HG02798 (cell line): ENCODE data around the gene COL23A1.

ENCODE experiments used
- ATAC-seq: cut with Tn5 transposase; IDR thresholded peaks from one replicate; pipeline ENCODE4 v1.9.1; 2021; ENCODE audit warnings: mild to moderate bottlenecking; ENCODE audit not compliant: unreplicated experiment, poor library complexity

The COL23A1 gene

DNA sequence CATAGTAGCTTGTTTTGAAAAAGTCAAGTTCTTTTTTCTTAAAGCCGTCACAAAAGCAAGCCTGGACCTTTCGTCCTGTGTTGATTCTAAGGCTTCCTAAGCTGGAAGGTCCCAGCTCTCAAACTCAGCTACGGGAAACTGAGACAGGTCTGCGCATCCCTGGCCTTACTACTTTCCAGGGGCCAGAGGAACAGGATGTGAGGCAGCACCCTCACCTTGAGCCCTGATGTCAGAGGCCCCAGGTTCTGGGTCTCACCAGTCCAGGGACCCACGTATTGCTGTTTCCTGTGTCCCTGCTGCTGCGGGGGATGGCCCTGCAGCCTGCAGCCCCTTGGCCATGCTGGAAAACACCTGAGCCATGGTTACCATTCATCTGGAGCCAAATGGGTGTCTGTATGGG lies 123.9 kb downstream of the COL23A1 start:
- no peak for ATAC-seq

DNA sequence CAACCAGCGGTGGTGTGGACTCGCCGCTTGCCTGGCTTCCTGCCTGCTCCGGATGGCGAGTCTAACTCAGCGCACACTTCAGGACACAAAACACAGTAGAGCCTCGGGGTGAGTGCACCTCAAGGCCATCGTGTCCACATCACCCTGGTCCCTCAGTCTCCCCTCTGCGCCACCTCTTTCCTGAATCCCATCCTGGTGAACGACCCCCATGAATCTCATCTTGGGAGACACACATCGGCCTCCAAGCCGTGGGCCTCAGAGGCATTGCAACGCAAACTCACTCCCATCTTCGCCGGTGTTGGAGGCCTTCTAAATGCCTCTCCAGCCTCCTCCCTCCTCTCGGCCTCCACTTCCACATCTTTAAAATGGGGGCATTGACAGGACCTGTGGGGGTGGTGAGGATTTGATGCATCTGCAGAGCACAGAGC lies 124.3 kb downstream of the COL23A1 start:
- ATAC-seq = no peak

- no peak for ATAC-seq
Observed at GRCh38 chr5:178465228-178465860, 124.8 kb downstream of the COL23A1 start.

- no peak for ATAC-seq
Observed at GRCh38 chr5:178464431-178465048, 125.7 kb downstream of the COL23A1 start.

DNA sequence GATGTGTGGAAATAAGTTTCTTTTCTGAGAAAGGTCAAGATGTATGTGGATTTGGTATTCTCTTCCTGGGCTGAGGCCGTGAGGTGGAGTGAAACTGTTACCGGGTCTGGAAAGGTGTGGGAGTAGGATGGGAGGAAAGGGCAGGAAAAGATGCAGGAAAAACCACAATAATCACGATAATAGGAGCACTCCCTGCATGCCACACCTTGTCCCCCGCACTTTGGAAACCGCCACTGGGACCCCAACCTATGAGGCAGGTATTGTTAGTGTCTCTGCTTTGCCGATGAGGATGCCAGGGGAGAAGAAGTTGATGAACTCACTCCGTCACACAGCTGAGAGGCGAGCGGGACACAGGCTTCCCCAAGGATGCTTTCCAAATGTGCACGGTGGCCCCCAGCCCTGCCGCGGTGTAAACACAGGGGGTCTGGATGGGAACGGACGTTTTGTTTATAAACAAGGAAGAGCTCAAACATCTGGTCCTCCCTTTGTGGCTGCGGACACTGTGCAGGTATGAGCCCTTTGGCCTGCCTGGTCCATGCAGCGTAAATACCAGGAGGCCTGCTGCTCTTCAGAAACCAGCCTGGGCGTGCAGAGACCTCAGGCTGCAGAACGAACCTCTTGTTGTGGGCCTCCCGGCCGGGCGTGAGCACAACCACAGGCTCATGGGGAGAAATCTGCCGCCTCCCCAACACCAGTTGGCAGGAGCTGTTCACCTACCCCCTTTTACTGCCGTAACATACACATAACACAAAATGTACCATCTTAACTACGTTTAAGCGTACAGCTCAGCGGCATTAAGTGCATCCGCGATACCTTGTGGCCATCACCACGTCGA lies 126.7 kb downstream of the COL23A1 start:
- ATAC-seq = no peak

DNA sequence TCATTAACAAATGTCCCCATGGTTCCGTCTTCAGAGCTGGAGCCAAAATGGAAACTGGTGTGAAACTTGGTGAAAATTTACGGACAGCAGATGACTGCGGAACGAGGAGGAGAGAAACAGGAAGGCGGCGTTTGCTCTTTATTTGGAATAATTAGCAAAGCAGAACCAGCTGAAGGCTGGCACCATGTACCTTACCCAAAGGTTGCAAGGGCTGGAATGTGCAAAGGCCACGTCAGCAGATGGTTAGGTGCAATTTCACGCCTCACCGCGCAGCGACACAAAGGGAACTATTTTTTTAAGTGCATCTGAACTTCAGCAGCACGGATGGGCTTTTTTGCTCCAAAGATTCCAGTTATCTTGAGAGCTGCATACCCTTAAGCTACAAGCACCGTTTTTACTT lies 127.4 kb downstream of the COL23A1 start:
- ATAC-seq = no peak

DNA sequence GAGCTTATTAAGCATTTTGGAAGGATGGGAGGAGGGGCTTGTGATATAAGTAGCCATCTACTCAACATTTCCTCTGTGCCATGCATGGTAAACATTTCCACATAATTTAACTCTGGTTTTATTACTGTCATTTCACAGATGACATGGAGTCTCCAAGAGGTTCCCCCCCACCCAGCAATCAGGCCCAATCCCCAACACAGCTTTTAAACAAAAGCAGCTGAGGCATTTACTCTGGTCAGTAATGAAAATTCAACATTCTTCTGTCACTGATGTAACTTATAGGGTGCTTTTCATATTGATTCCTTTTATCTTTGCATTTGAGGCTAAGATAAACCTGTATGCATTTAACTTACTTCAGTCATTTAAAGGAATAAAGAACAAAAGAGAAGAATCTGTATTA lies 128.1 kb downstream of the COL23A1 start:
- no peak for ATAC-seq

GRCh38 chr5:178461004-178461730 lies 129.0 kb downstream of the COL23A1 start:
- ATAC-seq = peak; percentile 74

DNA sequence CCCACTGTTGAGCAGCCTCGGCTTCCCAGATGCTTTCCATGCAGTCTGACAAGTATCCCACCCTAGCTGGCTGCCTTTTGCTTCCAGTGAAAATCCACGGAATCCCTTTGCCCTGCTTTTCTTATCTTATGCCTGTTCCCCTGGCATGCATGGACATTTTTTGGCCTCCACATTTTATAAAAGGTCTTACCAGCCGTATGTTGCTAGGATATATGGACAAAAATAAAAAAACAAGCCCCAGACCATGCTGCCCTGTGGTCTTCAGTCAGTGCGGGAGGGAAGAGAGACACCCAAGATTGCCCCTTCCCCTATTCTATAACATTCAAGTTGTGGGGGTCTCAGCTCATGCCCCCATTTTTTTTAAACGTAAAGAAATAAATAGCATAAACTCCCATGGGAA lies 129.6 kb downstream of the COL23A1 start:
- no peak for ATAC-seq

GRCh38 chr5:178460174-178460573 lies 130.0 kb downstream of the COL23A1 start:
- ATAC-seq = no peak

- no peak for ATAC-seq
Observed at GRCh38 chr5:178458140-178458539, 132.1 kb downstream of the COL23A1 start.

DNA sequence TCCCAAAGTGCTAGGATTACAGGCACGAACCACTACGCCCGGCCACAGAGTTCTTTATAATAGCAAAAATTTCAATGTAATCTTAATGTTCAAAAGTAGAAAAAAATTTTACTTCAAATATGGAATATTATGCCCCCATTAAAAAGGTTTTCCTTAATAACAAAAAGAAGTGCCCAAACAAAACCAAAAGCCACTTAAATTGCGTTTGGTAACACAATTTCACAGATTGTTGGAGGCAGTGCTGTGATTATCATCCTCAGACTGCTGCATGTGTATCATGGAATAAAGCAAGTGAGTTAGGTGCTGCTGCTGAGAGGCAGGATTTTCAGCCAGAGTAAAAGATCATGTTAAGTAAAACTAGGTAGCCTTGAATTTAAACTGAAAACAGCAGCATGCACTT lies 132.7 kb downstream of the COL23A1 start:
- no peak for ATAC-seq

DNA sequence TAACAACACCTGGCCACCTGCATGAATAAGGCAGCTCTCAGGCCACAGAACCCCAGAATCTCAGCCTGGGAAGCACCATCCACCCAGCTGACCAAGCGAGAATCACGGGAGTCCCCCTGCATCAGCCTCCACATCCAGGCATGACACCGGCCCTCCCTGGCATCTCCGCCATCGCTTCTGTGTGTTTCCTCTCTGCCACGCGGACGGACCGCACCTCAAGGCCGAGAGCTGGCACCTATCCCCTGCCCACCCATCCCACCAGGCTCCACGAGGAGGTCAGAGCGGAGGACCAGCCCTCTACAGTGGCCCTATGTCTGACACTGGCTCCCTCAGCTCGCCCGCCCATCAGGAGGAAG lies 134.7 kb downstream of the COL23A1 start:
- no peak for ATAC-seq

GRCh38 chr5:178454821-178455479 lies 135.2 kb downstream of the COL23A1 start:
- ATAC-seq = no peak

GRCh38 chr5:178454303-178454702 lies 135.9 kb downstream of the COL23A1 start:
- no peak for ATAC-seq

DNA sequence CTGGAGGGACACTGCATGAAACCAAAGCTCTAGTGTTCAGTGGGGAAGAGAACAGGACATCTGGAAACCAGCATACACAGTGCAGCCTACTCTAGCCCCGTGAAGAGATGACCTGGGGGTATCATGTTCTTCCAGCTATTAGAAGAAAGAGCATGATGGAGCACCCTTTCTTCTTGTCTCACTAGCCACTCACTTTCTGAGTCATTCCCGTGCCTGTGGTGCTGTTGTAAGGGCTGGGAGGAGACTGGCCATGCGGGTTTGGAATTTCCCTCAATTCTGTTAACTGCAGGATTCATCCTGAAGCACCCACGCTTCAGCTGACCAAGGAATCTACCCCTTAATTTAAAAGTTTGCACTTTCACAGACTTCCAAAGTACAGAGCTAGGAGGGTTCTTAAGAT lies 137.0 kb downstream of the COL23A1 start:
- ATAC-seq = no peak

DNA sequence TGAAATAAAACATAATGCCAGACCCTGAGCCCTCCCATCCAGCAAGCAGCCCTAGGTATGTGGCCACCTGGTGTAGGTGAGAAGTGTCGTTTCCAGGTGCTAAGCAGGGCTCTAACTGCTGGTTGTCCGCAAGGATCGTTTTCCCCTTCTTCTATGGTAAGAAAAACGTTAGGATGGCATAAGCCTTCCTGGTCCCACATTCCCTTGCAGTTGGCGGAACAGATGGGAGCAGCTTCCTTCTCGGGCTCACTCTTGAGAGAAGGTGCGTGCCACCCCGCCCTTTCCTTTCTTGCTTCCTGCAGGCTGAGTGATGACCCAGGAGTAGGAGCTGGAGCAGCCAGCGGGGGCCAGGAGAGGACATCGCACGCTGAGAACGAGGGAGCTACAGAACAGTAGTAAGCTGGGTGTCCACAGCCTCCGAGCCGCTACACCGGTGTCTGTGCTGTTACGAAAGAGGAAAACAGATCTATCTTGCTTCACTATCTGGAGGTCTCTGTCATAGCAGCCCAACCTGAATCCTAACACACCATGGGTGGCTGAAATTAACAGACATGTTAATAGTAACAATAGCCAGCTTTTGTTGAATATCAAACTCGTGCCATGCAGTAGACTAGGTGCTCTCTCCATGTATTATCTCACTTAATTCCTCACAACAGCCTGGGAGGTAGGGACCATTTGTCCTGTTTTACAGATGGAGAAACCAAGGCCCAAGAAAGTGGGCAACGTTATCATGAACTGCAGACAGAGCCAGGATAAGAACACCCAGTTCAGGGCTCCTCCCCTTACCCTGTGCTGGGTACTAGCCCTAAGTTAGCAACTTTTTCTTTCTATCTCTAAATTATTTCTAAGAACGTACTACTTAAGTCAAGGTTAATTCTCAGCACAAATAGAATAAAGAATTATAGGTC lies 139.8 kb downstream of the COL23A1 start:
- no peak for ATAC-seq

DNA sequence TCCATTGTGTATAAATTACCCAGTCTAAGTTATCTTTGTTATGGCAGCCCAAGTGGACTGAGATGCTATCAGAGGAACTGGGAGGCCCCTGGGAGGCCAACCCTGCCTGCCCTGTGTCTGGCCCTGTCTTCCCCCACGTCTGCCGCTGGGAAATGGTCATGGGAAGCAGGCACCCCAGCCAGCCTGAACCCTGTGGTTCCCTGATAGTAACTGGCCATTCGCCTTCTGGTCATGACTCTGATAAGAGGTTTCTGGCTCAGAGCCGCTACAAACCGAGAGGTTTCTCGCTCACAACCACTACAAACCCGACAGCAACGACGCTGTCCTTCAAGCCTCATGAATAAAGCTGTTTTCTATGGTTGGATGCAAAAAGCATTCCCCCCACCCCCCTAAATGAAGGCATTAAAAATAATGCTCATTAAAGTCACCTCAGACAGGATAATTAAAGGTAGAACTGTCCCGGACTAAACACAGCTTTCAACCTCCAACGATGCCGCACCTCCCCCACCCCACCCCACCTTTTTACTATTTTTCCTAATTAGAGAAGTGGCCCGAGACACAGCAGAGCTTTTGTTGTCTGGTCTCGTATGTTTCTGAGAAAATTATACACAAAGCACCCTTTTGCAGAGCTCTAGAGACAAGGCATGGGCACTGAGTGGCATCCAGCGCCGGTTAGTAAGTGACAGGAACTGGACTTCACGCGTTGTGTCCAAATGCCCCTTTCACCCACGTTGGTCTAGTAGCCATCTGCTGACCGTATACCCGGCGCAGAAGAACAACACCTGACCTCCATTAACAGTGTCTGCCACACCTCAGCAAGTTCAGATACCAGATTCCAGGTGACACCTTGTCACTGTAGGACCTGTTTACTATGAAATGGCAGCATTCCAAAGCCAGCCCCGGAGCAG lies 140.8 kb downstream of the COL23A1 start:
- no peak for ATAC-seq
